ENCODE results near the gene ENDOD1.

DNA sequence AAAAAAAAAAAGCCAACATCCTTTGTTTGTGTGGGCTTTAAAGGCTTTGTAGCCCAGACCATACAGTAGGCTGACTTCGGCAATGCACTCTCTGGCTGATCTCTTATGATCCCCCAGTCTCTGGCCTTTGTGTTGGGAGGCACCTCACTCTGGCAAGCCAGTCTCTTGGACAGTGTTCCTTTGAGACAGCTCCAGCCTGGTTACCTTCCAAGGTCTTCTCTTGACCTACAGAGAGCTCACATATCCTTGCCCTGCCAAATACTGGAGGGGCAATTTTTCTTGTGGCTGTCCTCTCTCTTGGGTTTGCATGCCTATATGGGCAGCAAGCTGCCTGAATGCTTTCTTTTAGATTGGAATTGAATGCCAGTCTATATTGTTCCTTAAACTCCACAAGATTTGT is 71.6 kb downstream of the ENDOD1 start:
- no peak for TF ChIP-seq CEBPB (IDR thresholded peaks at IDR 0.05)
- no peak for TF ChIP-seq SMC3 (IDR thresholded peaks at IDR 0.05)
- no peak for TF ChIP-seq EP300 (IDR thresholded peaks at IDR 0.05)
- TF ChIP-seq, protein P1, sequence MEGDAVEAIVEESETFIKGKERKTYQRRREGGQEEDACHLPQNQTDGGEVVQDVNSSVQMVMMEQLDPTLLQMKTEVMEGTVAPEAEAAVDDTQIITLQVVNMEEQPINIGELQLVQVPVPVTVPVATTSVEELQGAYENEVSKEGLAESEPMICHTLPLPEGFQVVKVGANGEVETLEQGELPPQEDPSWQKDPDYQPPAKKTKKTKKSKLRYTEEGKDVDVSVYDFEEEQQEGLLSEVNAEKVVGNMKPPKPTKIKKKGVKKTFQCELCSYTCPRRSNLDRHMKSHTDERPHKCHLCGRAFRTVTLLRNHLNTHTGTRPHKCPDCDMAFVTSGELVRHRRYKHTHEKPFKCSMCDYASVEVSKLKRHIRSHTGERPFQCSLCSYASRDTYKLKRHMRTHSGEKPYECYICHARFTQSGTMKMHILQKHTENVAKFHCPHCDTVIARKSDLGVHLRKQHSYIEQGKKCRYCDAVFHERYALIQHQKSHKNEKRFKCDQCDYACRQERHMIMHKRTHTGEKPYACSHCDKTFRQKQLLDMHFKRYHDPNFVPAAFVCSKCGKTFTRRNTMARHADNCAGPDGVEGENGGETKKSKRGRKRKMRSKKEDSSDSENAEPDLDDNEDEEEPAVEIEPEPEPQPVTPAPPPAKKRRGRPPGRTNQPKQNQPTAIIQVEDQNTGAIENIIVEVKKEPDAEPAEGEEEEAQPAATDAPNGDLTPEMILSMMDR (IDR thresholded peaks at IDR 0.05) = no peak
- TF ChIP-seq JUNB (IDR thresholded peaks at IDR 0.05) = no peak
- TF ChIP-seq POLR2A (IDR thresholded peaks at IDR 0.05; ENCODE audit: low read length) = no peak
- TF ChIP-seq, protein P2, sequence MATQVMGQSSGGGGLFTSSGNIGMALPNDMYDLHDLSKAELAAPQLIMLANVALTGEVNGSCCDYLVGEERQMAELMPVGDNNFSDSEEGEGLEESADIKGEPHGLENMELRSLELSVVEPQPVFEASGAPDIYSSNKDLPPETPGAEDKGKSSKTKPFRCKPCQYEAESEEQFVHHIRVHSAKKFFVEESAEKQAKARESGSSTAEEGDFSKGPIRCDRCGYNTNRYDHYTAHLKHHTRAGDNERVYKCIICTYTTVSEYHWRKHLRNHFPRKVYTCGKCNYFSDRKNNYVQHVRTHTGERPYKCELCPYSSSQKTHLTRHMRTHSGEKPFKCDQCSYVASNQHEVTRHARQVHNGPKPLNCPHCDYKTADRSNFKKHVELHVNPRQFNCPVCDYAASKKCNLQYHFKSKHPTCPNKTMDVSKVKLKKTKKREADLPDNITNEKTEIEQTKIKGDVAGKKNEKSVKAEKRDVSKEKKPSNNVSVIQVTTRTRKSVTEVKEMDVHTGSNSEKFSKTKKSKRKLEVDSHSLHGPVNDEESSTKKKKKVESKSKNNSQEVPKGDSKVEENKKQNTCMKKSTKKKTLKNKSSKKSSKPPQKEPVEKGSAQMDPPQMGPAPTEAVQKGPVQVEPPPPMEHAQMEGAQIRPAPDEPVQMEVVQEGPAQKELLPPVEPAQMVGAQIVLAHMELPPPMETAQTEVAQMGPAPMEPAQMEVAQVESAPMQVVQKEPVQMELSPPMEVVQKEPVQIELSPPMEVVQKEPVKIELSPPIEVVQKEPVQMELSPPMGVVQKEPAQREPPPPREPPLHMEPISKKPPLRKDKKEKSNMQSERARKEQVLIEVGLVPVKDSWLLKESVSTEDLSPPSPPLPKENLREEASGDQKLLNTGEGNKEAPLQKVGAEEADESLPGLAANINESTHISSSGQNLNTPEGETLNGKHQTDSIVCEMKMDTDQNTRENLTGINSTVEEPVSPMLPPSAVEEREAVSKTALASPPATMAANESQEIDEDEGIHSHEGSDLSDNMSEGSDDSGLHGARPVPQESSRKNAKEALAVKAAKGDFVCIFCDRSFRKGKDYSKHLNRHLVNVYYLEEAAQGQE (IDR thresholded peaks at IDR 0.05) = no peak
- no peak for TF ChIP-seq CBX2 (IDR thresholded peaks at IDR 0.05; ENCODE audit: borderline replicate concordance, low read depth)
- TF ChIP-seq, protein P3, sequence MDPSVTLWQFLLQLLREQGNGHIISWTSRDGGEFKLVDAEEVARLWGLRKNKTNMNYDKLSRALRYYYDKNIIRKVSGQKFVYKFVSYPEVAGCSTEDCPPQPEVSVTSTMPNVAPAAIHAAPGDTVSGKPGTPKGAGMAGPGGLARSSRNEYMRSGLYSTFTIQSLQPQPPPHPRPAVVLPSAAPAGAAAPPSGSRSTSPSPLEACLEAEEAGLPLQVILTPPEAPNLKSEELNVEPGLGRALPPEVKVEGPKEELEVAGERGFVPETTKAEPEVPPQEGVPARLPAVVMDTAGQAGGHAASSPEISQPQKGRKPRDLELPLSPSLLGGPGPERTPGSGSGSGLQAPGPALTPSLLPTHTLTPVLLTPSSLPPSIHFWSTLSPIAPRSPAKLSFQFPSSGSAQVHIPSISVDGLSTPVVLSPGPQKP (IDR thresholded peaks at IDR 0.05; ENCODE audit: low read depth, low read length) = no peak
- TF ChIP-seq NR3C1 (IDR thresholded peaks at IDR 0.05) = no peak
- TF ChIP-seq, protein P4, sequence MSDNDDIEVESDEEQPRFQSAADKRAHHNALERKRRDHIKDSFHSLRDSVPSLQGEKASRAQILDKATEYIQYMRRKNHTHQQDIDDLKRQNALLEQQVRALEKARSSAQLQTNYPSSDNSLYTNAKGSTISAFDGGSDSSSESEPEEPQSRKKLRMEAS (IDR thresholded peaks at IDR 0.05) = no peak
- TF ChIP-seq RNF2 (IDR thresholded peaks at IDR 0.05; ENCODE audit: borderline replicate concordance, low read depth) = no peak
- TF ChIP-seq CBX8 (IDR thresholded peaks at IDR 0.05) = no peak
- TF ChIP-seq RCOR1 (IDR thresholded peaks at IDR 0.05; ENCODE audit: low read depth, low read length) = no peak

All from A549 (cell line).